K562 (cell line): ENCODE measurements around the gene RPRD1B. TPM values are rescaled to one million over a fixed set of nuclear protein-coding genes. Genes with fewer than 3 reads are reported as not detected.
A peak's percentile ranks its signal among the peaks of the same experiment; 100 is the strongest.

Source experiments
- ASH1L ChIP-seq: fragments of 450-650 bp; IDR thresholded peaks from 2 replicates; pipeline ENCODE4 v1.6.1; 2018; ENCODE audit warnings: borderline replicate concordance, mild to moderate bottlenecking, low read depth; ENCODE audit not compliant: partially characterized antibody
- CHD4 ChIP-seq: fragments of 200-600 bp; sonication (generic); IDR thresholded peaks from 3 replicates; pipeline ENCODE4 v1.6.1; 2012; ENCODE audit warnings: low read depth, mild to moderate bottlenecking, mixed read lengths, low read length, inconsistent platforms; ENCODE audit not compliant: insufficient read depth, insufficient replicate concordance, poor library complexity, severe bottlenecking
- HIVEP1 ChIP-seq: fragments of 250-450 bp; sonication (Bioruptor Pico); IDR thresholded peaks from 2 replicates; pipeline ENCODE4 v1.4.0; 2020; ENCODE audit warnings: mild to moderate bottlenecking
- HNRNPLL ChIP-seq: fragments of 200-400 bp; formaldehyde crosslinking; IDR thresholded peaks from 2 replicates; pipeline ENCODE4 v1.6.1; 2017; ENCODE audit warnings: low read length, low read depth, mild to moderate bottlenecking; ENCODE audit not compliant: poor library complexity, severe bottlenecking
- KLF13 ChIP-seq: fragments of 450-650 bp; IDR thresholded peaks from 2 replicates; pipeline ENCODE4 v1.6.1; 2016; ENCODE audit warnings: missing genetic modification characterization, low read depth, mild to moderate bottlenecking, missing compliant biosample characterization, moderate library complexity, borderline replicate concordance
- NCOR1 ChIP-seq: fragments of 450-650 bp; IDR thresholded peaks from 2 replicates; pipeline ENCODE4 v1.6.1; 2016; ENCODE audit warnings: mild to moderate bottlenecking, moderate library complexity
- NFIC ChIP-seq: fragments of 450-650 bp; IDR thresholded peaks from 2 replicates; pipeline ENCODE4 v1.6.1; 2017; ENCODE audit warnings: mild to moderate bottlenecking, inconsistent platforms
- NR2C2 ChIP-seq, 2 experiments: fragments of 200-800 bp in 1 of 2; sonication (Bioruptor generic) in 1 of 2; sonication (generic) in 1 of 2; formaldehyde crosslinking in 1 of 2; IDR thresholded peaks; 2 replicates each; pipeline versions ENCODE4 v1.6.1 to v1.8.0; 2016 to 2022; ENCODE audit warnings: mild to moderate bottlenecking in 1 of 2, missing compliant biosample characterization in 1 of 2, missing genetic modification characterization in 1 of 2, missing genetic modification reagents in 1 of 2
- RFX7 ChIP-seq: fragments of 250-450 bp; sonication (Bioruptor Pico); IDR thresholded peaks from 2 replicates; pipeline ENCODE4 v1.5.1; 2021; ENCODE audit warnings: mild to moderate bottlenecking
- ZBED1 ChIP-seq: IDR thresholded peaks from 2 replicates; pipeline ENCODE4 v1.6.1; 2014
- ZNF316 ChIP-seq: fragments of 450-650 bp; IDR thresholded peaks from 2 replicates; pipeline ENCODE4 v1.6.1; 2016
- ZNF431 ChIP-seq: sonication (generic); formaldehyde crosslinking; IDR thresholded peaks from 2 replicates; pipeline ENCODE4 v1.8.0; 2022; ENCODE audit warnings: mild to moderate bottlenecking, missing genetic modification reagents
- ZNF707 ChIP-seq: fragments of 250-450 bp; sonication (Bioruptor Pico); conservative IDR thresholded peaks from 2 replicates; pipeline ENCODE4 v1.8.0; 2022; ENCODE audit warnings: inconsistent platforms, mild to moderate bottlenecking, moderate library complexity
- ZNF77 ChIP-seq: fragments of 250-450 bp; sonication (Bioruptor Pico); IDR thresholded peaks from 2 replicates; pipeline ENCODE4 v1.5.0; 2020
- ZNF79 ChIP-seq: fragments of 250-450 bp; sonication (Bioruptor Pico); IDR thresholded peaks from 2 replicates; pipeline ENCODE4 v1.4.0; 2020; ENCODE audit warnings: low read depth, mild to moderate bottlenecking, moderate library complexity
- polyA plus RNA-seq, 8 experiments: library from polyadenylated mRNA; depleted of rRNA in 4 of 8; stranded (reverse) in 5 of 8; unstranded in 3 of 8; fragments of >200 nt; fragmentation: Nextera tagmentation in 2 of 8; fragmentation: Illumina TruSeq in 1 of 8; extraction: Ambion mirVana in 2 of 8; extraction: Trizol in 1 of 8; gene quantifications; 2 replicates each; pipeline versions ENCODE4 v1.2.1 to v1.2.3, GENCODE V29; 2011 to 2014; ENCODE audit warnings: inconsistent platforms in 1 of 8, missing spikeins in 1 of 8
- total RNA-seq, 7 experiments: library from RNA; depleted of rRNA in 6 of 7; stranded (reverse); fragments of >200 nt in 6 of 7; fragmentation: Illumina TruSeq in 2 of 7; extraction: Trizol in 2 of 7; gene quantifications; 2 replicates each; pipeline versions ENCODE4 v1.2.1 to v1.2.3, GENCODE V29; 2011 to 2021; ENCODE audit warnings: low replicate concordance in 1 of 7
- TF ChIP-seq, protein P1 (sequence below): fragments of 450-650 bp; conservative IDR thresholded peaks from 2 replicates; pipeline ENCODE4 v1.6.1; 2016; ENCODE audit warnings: missing genetic modification characterization, low read depth, mild to moderate bottlenecking, missing compliant biosample characterization, moderate library complexity
- TF ChIP-seq, protein P2 (sequence below), 2 experiments: fragments of 250-450 bp in 1 of 2; fragments of 450-650 bp in 1 of 2; sonication (Bioruptor Pico) in 1 of 2; IDR thresholded peaks; 2 replicates each; pipeline versions ENCODE4 v1.6.1 to v1.8.0; 2016 to 2021; ENCODE audit warnings: mild to moderate bottlenecking in 2 of 2, moderate library complexity in 2 of 2, missing compliant biosample characterization in 1 of 2, missing genetic modification characterization in 1 of 2
- TF ChIP-seq, protein P3 (sequence below): fragments of 450-650 bp; IDR thresholded peaks from 2 replicates; pipeline ENCODE4 v1.6.1; 2018; ENCODE audit not compliant: partially characterized antibody
- TF ChIP-seq, protein P4 (sequence below): sonication (generic); formaldehyde crosslinking; IDR thresholded peaks from 2 replicates; pipeline ENCODE4 v1.5.0; 2020; ENCODE audit warnings: missing genetic modification reagents
- TF ChIP-seq, protein P5 (sequence below): sonication (generic); formaldehyde crosslinking; IDR thresholded peaks from 2 replicates; pipeline ENCODE4 v1.8.1; 2022; ENCODE audit warnings: missing genetic modification reagents

The RPRD1B gene
- total and polyA plus RNA-seq, 9 of the 15 experiments (the other 6 are each of a cell fraction or from before 2014, with no cell fraction given): 5.5 to 43.0 (median 24.4) TPM

DNA sequence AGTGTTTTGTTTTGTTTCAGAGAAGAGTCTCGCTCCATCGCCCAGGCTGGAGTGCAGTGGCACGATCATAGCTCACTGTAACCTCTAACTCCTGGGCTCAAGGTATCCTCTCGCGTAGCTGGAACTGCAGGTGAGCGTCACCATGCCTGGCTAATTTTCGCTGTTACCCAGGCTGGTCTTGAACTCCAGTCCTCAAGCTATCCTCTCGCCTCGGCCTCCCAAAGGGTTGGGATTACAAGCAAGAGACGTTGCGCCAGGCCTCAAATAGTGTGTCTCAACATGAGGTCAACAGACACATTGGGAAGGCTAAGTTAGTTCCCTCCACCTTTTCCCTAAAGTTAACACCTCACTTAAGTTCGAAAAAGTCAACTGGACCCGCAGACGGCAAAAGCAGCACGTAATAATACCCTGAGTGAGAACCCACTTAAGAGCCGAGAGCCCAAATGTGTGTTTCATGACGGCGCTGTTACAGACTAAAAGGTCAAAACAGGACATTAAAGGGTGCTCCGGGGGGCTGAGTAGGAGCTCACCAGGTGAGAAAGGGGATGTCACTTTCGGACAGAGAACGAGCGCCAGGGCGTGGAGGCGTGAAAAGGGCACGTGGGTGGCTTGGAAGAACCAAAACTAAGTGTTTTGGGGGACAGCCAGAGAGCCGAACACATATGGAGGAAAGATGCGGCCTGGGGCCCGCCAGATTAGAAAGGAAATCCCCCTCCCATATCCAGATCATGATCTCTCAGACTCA lies 789 bp upstream of the RPRD1B start (continued):
- TF ChIP-seq, protein P1, sequence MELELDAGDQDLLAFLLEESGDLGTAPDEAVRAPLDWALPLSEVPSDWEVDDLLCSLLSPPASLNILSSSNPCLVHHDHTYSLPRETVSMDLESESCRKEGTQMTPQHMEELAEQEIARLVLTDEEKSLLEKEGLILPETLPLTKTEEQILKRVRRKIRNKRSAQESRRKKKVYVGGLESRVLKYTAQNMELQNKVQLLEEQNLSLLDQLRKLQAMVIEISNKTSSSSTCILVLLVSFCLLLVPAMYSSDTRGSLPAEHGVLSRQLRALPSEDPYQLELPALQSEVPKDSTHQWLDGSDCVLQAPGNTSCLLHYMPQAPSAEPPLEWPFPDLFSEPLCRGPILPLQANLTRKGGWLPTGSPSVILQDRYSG (tag): peak; percentile 70
- TF ChIP-seq ZNF431 (CRISPR knock-in tag) (no peak; the same call in 1 of the 2 replicates), HIVEP1 (CRISPR knock-in tag) (no peak), NR2C2 (CRISPR knock-in tag; IDR thresholded peaks at IDR 0.05) (no peak), NR2C2 (tag; IDR thresholded peaks at IDR 0.05) (0 out of 2 replicates have a peak, but pooled peaks have one; percentile 92), NCOR1 (no peak), CHD4 (no peak), RFX7 (CRISPR knock-in tag) (no peak), KLF13 (tag) (no peak), ZNF79 (no peak), ZNF707 (CRISPR knock-in tag) (no peak), NFIC (no peak), ZBED1 (peak; percentile 19; the same call in 1 of the 2 replicates), ZNF316 (no peak), HNRNPLL (peak; percentile 5), ASH1L (peak; percentile 50), ZNF77 (CRISPR knock-in tag) (no peak)
- TF ChIP-seq, protein P2, sequence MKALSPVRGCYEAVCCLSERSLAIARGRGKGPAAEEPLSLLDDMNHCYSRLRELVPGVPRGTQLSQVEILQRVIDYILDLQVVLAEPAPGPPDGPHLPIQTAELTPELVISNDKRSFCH (CRISPR knock-in tag; IDR thresholded peaks at IDR 0.05): no peak
- TF ChIP-seq, protein P2 (tag; IDR thresholded peaks at IDR 0.05): no peak
- TF ChIP-seq, protein P3, sequence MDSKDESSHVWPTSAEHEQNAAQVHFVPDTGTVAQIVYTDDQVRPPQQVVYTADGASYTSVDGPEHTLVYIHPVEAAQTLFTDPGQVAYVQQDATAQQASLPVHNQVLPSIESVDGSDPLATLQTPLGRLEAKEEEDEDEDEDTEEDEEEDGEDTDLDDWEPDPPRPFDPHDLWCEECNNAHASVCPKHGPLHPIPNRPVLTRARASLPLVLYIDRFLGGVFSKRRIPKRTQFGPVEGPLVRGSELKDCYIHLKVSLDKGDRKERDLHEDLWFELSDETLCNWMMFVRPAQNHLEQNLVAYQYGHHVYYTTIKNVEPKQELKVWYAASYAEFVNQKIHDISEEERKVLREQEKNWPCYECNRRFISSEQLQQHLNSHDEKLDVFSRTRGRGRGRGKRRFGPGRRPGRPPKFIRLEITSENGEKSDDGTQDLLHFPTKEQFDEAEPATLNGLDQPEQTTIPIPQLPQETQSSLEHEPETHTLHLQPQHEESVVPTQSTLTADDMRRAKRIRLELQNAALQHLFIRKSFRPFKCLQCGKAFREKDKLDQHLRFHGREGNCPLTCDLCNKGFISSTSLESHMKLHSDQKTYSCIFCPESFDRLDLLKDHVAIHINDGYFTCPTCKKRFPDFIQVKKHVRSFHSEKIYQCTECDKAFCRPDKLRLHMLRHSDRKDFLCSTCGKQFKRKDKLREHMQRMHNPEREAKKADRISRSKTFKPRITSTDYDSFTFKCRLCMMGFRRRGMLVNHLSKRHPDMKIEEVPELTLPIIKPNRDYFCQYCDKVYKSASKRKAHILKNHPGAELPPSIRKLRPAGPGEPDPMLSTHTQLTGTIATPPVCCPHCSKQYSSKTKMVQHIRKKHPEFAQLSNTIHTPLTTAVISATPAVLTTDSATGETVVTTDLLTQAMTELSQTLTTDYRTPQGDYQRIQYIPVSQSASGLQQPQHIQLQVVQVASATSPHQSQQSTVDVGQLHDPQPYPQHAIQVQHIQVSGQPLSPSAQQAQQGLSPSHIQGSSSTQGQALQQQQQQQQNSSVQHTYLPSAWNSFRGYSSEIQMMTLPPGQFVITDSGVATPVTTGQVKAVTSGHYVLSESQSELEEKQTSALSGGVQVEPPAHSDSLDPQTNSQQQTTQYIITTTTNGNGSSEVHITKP: peak; percentile 99
- TF ChIP-seq, protein P4, sequence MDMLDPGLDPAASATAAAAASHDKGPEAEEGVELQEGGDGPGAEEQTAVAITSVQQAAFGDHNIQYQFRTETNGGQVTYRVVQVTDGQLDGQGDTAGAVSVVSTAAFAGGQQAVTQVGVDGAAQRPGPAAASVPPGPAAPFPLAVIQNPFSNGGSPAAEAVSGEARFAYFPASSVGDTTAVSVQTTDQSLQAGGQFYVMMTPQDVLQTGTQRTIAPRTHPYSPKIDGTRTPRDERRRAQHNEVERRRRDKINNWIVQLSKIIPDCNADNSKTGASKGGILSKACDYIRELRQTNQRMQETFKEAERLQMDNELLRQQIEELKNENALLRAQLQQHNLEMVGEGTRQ (CRISPR knock-in tag): peak; percentile 76
- TF ChIP-seq, protein P5, sequence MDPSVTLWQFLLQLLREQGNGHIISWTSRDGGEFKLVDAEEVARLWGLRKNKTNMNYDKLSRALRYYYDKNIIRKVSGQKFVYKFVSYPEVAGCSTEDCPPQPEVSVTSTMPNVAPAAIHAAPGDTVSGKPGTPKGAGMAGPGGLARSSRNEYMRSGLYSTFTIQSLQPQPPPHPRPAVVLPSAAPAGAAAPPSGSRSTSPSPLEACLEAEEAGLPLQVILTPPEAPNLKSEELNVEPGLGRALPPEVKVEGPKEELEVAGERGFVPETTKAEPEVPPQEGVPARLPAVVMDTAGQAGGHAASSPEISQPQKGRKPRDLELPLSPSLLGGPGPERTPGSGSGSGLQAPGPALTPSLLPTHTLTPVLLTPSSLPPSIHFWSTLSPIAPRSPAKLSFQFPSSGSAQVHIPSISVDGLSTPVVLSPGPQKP: no peak
